K562 (cell line): ENCODE results near the gene ORM1. TPM values are rescaled to one million over a fixed set of nuclear protein-coding genes. Genes with fewer than 3 reads are reported as not detected.
"Not testable (repeated sequence)": the region's sequence is repeated elsewhere in the genome, so short reads cannot be mapped to it uniquely, and the experiment has no call there.

ENCODE experiments used
- ATAC-seq: fragments of 200-7000 bp; cut with Tn5 transposase; 3 replicates; pipeline ENCODE4 v1.9.1; 2020; ENCODE audit warnings: moderate library complexity
- BruUV-seq: library from RNA; stranded (reverse); fragments of 400-500 nt; replicated peaks from 2 replicates; lab custom pipeline; 2021; lab: Mats Ljungman, UMichigan
- CTCF ChIA-PET: fragments of 300-600 bp; formaldehyde crosslinking; extraction: SDS; loops from one replicate; lab custom pipeline; 2021; ENCODE audit warnings: low intra/inter-chr PET ratio; lab: Yijun Ruan, JAX
- POLR2A ChIA-PET: fragments of 300-600, 350-650 bp; sonication (Branson Sonifier 250); formaldehyde crosslinking; extraction: SDS; loops from one replicate; lab custom pipeline; 2021; ENCODE audit warnings: antibody characterized with exemption, inconsistent platforms; lab: Yijun Ruan, JAX
- DNase-seq, 4 experiments: peaks; one replicate each; pipeline versions ENCODE4 v3.0.0 to v3.0.0-alpha.2; 2011 to 2018; ENCODE audit warnings: low spot score in 3 of 4, mixed read lengths in 3 of 4; ENCODE audit errors: extremely low read depth in 1 of 4
- FAIRE-seq: peaks from 2 replicates; lab custom pipeline; 2011; peaks lifted over from hg19 to GRCh38; lab: Jason Lieb, UNC
- H2AFZ ChIP-seq: 2 replicates; pipeline ENCODE4 v1.6.0; 2011; ENCODE audit warnings: low read depth, low read length, control low read depth, inconsistent platforms
- H3K27ac ChIP-seq: fragments of 200-600 bp; 3 replicates; pipeline ENCODE4 v1.8.0; 2011; ENCODE audit warnings: low read depth, mild to moderate bottlenecking, control low read depth, inconsistent platforms, low read length, moderate library complexity, mixed read lengths; ENCODE audit errors: extremely low read depth
- H3K27me3 ChIP-seq, 2 experiments: fragments of 300-600 bp in 1 of 2; 2 replicates in 1 of 2; 3 replicates in 1 of 2; pipeline versions ENCODE4 v1.6.0 to v1.8.0; 2011; ENCODE audit warnings: inconsistent platforms in 2 of 2, low read length in 2 of 2, mild to moderate bottlenecking in 1 of 2, mixed read lengths in 1 of 2, moderate library complexity in 1 of 2; ENCODE audit not compliant: control insufficient read depth in 2 of 2, insufficient read depth in 2 of 2
- H3K36me3 ChIP-seq: fragments of 300-600 bp; 3 replicates; pipeline ENCODE4 v1.8.0; 2011; ENCODE audit warnings: mild to moderate bottlenecking, low read length, inconsistent platforms; ENCODE audit not compliant: control insufficient read depth, insufficient read depth
- H3K4me1 ChIP-seq, 2 experiments: fragments of 200-600 bp in 1 of 2; replicated peaks in 1 of 2; 2 replicates in 1 of 2; 3 replicates in 1 of 2; pipeline versions ENCODE4 v1.5.1 to v1.8.0; 2011; ENCODE audit warnings: inconsistent platforms in 2 of 2, low read length in 2 of 2, mild to moderate bottlenecking in 1 of 2, mixed read lengths in 1 of 2, moderate library complexity in 1 of 2; ENCODE audit not compliant: control insufficient read depth in 2 of 2, insufficient read depth in 2 of 2
- H3K4me2 ChIP-seq: 2 replicates; pipeline ENCODE4 v1.6.1; 2011; ENCODE audit warnings: low read length, control low read depth, inconsistent platforms, mixed read lengths; ENCODE audit not compliant: insufficient read depth
- H3K4me3 ChIP-seq: fragments of 200-600 bp; sonication (generic), shearing (Covaris generic); 2 replicates; pipeline ENCODE4 v1.5.1; 2016; ENCODE audit warnings: control low read depth, inconsistent platforms
- H3K79me2 ChIP-seq: fragments of 200-600 bp; 3 replicates; pipeline ENCODE4 v1.8.0; 2011; ENCODE audit warnings: low read length, inconsistent platforms; ENCODE audit not compliant: control insufficient read depth, insufficient read depth
- H3K9ac ChIP-seq, 2 experiments: 2 replicates each; pipeline versions ENCODE4 v1.6.0 to v1.6.1; 2011; ENCODE audit warnings: low read depth in 2 of 2, low read length in 2 of 2, control low read depth in 1 of 2, inconsistent platforms in 1 of 2, mild to moderate bottlenecking in 1 of 2, mixed read lengths in 1 of 2; ENCODE audit not compliant: insufficient read depth in 1 of 2
- H3K9me1 ChIP-seq: one replicate; pipeline ENCODE4 v1.6.0; 2011; ENCODE audit warnings: inconsistent platforms, mild to moderate bottlenecking, low read length, moderate library complexity; ENCODE audit not compliant: control insufficient read depth, insufficient read depth
- H3K9me3 ChIP-seq: replicated peaks from 2 replicates; pipeline ENCODE4 v1.5.1; 2011; ENCODE audit warnings: low read depth, low read length, inconsistent platforms; ENCODE audit not compliant: control insufficient read depth, insufficient read depth
- H4K20me1 ChIP-seq: replicated peaks from 2 replicates; pipeline ENCODE4 v1.6.1; 2011; ENCODE audit warnings: low read length, inconsistent platforms, mixed read lengths; ENCODE audit not compliant: control insufficient read depth, insufficient read depth
- WGBS: fragments of 100-300 bp; shearing (Covaris generic); methylation state at CpG from one replicate; pipeline ENCODE4 v1.1.6; 2016; ENCODE audit warnings: low coverage, mixed read lengths; ENCODE audit not compliant: insufficient coverage; ENCODE audit errors: missing lambda C conversion rate; 5-methylcytosine and 5-hydroxymethylcytosine counted together
- in situ Hi-C: fragments of 300-500 bp; cut with MboI; formaldehyde crosslinking; loops from 4 replicates; pipeline ENCODE4 v1.15.0; 2018; ENCODE audit warnings: inconsistent platforms, mixed read lengths
- intact Hi-C: fragments of 100-400 bp; cut with micrococcal nuclease; formaldehyde crosslinking; loops from 2 replicates; pipeline ENCODE4 v1.14.2; 2022
- polyA plus RNA-seq, 8 experiments: library from polyadenylated mRNA; depleted of rRNA in 4 of 8; stranded (reverse) in 5 of 8; unstranded in 3 of 8; fragments of >200 nt; fragmentation: Nextera tagmentation in 2 of 8; fragmentation: Illumina TruSeq in 1 of 8; extraction: Ambion mirVana in 2 of 8; extraction: Trizol in 1 of 8; gene quantifications; 2 replicates each; pipeline versions ENCODE4 v1.2.1 to v1.2.3, GENCODE V29; 2011 to 2014; ENCODE audit warnings: inconsistent platforms in 1 of 8, missing spikeins in 1 of 8
- total RNA-seq, 7 experiments: library from RNA; depleted of rRNA in 6 of 7; stranded (reverse); fragments of >200 nt in 6 of 7; fragmentation: Illumina TruSeq in 2 of 7; extraction: Trizol in 2 of 7; gene quantifications; 2 replicates each; pipeline versions ENCODE4 v1.2.1 to v1.2.3, GENCODE V29; 2011 to 2021; ENCODE audit warnings: low replicate concordance in 1 of 7

ORM1 gene
- total and polyA plus RNA-seq, 9 of the 15 experiments (the other 6 are each of a cell fraction or from before 2014, with no cell fraction given) = 2.9 TPM; not detected in 8

DNA sequence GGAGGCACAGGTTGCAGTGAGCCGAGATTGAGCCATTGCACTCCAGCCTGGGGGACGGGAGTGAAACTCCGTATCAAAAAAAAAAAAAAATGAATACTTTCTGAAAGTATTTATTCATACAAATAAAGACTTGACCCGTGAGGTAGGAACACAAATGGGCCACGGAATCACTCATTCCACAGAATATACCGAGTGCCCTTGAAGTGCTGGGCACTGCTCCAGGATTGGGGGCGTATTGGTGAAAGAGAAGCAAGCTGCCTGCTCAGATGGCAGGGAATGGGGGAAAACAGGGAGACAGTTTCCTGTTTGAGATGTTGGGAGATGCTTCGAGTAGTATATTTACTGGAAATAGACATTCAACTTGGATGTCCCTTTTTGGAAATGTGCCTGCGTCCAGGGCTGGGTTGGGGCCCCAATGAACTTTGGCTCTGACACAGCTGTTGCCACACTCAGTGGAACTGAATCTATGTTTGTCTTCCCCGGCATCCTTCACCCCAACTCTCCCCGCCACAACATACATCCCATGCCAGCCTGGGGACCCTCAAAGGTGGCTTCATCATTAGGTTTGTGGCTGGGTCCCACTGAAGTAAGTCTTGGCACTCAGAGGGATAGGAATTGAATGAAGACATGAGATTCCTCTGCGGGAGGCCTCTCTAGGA is 609 bp upstream of the ORM1 start:
- H3K79me2 ChIP-seq, BruUV-seq, DNase-seq, H3K36me3 ChIP-seq, H2AFZ ChIP-seq, H4K20me1 ChIP-seq, in situ Hi-C loops, H3K4me2 ChIP-seq, CTCF ChIA-PET, H3K27ac ChIP-seq, H3K4me1 ChIP-seq, FAIRE-seq, H3K9me1 ChIP-seq, intact Hi-C loops, H3K9me3 ChIP-seq, ATAC-seq, H3K4me3 ChIP-seq, POLR2A ChIA-PET, H3K9ac ChIP-seq: not testable (repeated sequence)
- WGBS = 1% methylated on average over 9 of the region's 12 CpGs
- peaks cover 11 to 35% of the 10 kb centered on the region in 2 experiments; a peak in 4 of 5 replicates for H3K27me3 ChIP-seq

DNA sequence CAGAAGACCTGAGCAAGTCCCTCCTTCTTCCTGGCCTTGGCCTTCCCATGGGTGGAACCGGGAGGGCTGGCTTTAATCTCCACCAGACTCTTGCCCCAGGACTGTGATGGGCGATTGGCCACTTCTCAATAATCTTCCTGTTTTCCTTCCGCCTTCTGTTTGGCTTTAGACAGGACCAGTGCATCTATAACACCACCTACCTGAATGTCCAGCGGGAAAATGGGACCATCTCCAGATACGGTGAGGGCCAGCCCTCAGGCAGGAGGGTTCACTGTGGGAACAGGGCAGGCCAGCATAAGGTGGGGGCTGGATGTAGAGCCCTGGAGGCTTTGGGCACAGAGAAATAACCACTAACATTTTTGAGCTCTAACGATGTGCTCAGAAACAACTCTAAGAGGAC is 951 bp downstream of the ORM1 start:
- H3K9ac ChIP-seq, intact Hi-C loops, DNase-seq, H3K9me3 ChIP-seq, H3K9me1 ChIP-seq, H4K20me1 ChIP-seq, ATAC-seq, FAIRE-seq, H3K27ac ChIP-seq, H3K4me2 ChIP-seq, H2AFZ ChIP-seq, in situ Hi-C loops, H3K36me3 ChIP-seq, H3K4me3 ChIP-seq, BruUV-seq, H3K79me2 ChIP-seq, H3K4me1 ChIP-seq, CTCF ChIA-PET: not testable (repeated sequence)
- POLR2A ChIA-PET = interaction anchor here (0.7 kb wide), 1 partner anchor 17 kb away, joined by 4 read pairs; no protein-coding TSS in a partner anchor
- H3K27me3 ChIP-seq = peaks cover 25 to 51% of the 10 kb centered on the region in 2 experiments; a peak in 4 of 5 replicates
- WGBS = 0% methylated on average over 6 of the region's 6 CpGs
